Subcutaneous abdominal adipose tissue (tissue), 5 donors: ENCODE data around the gene RFX3.

Experiments used
- H3K27ac ChIP-seq: one replicate; pipeline ENCODE4 v1.7.0; 2013; ENCODE audit warnings: low read depth, mild to moderate bottlenecking, inconsistent platforms, low read length, moderate library complexity
- H3K27me3 ChIP-seq, 5 donors: one replicate each; pipeline ENCODE4 v1.7.0; 2013; ENCODE audit warnings: low read length in 5 of 5, inconsistent platforms in 1 of 5; ENCODE audit not compliant: control insufficient read depth in 5 of 5, insufficient read depth in 4 of 5
- H3K36me3 ChIP-seq, 5 donors: one replicate each; pipeline ENCODE4 v1.7.0; 2013; ENCODE audit warnings: low read length in 5 of 5; ENCODE audit not compliant: control insufficient read depth in 5 of 5, insufficient read depth in 5 of 5
- H3K4me1 ChIP-seq, 5 donors: one replicate each; pipeline ENCODE4 v1.7.0; 2013; ENCODE audit warnings: low read length in 5 of 5, mild to moderate bottlenecking in 3 of 5, moderate library complexity in 1 of 5; ENCODE audit not compliant: control insufficient read depth in 5 of 5, insufficient read depth in 5 of 5
- H3K4me3 ChIP-seq, 5 donors: one replicate each; pipeline ENCODE4 v1.7.0; 2013; ENCODE audit warnings: low read length in 5 of 5, low read depth in 1 of 5
- H3K9ac ChIP-seq, 5 donors: one replicate each; pipeline ENCODE4 v1.7.0; 2013; ENCODE audit warnings: low read length in 5 of 5, mild to moderate bottlenecking in 4 of 5, moderate library complexity in 3 of 5
- H3K9me3 ChIP-seq, 5 donors: one replicate each; pipeline ENCODE4 v1.7.0; 2013; ENCODE audit warnings: low read length in 5 of 5; ENCODE audit not compliant: control insufficient read depth in 5 of 5
- donor health status: healthy.
- donor health status: healthy.
- donor health status: healthy.
- donor health status: healthy.
- donor health status: healthy.

The RFX3 gene

DNA sequence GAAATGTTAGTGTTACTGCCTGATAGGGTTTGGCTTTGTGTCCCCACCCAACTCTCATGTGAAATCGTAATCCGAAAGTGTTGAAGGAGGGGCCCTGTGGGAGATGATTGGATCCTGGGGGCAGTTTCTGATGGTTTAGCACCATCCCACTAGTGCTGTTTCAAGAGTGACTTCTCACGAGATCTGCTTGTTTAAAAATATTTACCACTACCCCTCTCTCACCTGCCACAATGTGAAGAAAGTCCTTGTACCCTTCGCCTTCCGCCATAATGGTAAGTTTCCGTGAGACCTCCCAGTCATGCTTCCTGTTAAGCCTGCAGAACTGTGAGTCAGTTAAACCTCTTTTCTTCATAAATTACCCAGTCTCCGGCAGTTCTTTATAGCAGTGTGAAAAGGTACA is 2.6 kb upstream of the RFX3 start:
- Histone ChIP-seq H3K4me1 (peaks cover 0 to 36% (median 27%) of the 10 kb centered on the region in 5 donors), H3K36me3 (peaks cover 0 to 4% (median 0%) of the 10 kb centered on the region in 5 donors), H3K9me3 (no peaks in the 10 kb centered on the region), H3K4me3 (peak overlapping the region in 3 of 5 donors; percentile 7 to 32 (median 28)), H3K9ac (no peak overlapping the region), H3K27me3 (no peaks in the 10 kb centered on the region), H3K27ac (no peak overlapping the region)

- peaks cover 0 to 36% (median 27%) of the 10 kb centered on the region in 5 donors for H3K4me1 ChIP-seq
- H3K9ac ChIP-seq, result peak overlapping the region; percentile 88 to 100 (median 99)
- H3K36me3 ChIP-seq, result peaks cover 0 to 4% (median 0%) of the 10 kb centered on the region in 5 donors
- H3K4me3 ChIP-seq, result peak overlapping the region; percentile 82 to 100 (median 90)
- H3K27me3 ChIP-seq, result no peaks in the 10 kb centered on the region
- no peaks in the 10 kb centered on the region for H3K9me3 ChIP-seq
- H3K27ac ChIP-seq, result peak overlapping the region; percentile 100
These were observed 1.5 kb upstream of the RFX3 start for GRCh38 chr9:3526997-3527940.

DNA sequence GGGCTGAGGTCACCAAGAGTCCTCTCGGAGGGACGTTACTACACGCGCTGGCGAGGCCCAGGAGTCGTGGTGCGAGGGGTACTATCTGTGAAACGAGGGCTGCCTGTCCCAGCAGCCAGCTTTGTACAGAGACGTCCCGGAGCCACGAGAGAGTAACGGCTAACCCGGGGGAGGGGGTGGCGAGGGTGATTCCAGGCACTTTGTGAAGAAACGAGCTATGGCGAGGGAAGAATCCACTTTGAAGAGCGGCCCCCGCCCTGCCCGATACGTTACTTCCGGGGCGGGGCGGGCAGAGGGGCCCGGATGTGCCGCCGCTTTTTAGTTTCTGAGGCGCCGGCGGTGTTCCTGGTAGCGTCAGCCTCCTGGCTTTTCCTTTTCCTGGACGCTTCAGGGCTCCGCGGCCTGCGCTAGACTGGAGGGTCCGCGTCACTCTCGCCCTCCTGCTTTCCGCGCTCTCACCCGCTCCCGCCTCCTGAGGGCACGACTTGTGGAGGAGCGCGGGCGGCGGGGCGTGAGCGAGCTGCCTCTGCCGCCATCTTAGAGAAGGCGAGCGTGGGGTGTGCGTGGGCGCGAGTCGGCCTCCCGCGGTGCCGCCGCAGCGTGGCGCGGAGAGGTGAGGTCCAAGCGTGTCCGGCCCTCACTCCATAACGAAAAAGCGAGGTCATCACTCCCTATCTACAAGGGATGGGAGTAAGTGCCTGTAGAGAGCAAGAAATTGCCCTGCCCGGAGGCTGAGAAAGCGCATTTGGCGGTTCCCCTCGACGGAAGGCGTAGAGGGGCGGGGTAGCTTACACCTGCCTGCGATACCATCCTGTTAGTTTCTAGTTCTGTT is 580 bp upstream of the RFX3 start:
- peaks cover 0 to 36% (median 27%) of the 10 kb centered on the region in 5 donors for H3K4me1 ChIP-seq
- H3K9me3 ChIP-seq, result no peaks in the 10 kb centered on the region
- peaks cover 0 to 4% (median 0%) of the 10 kb centered on the region in 5 donors for H3K36me3 ChIP-seq
- peak overlapping the region; percentile 100 for H3K27ac ChIP-seq
- peak overlapping the region; percentile 82 to 100 (median 90) for H3K4me3 ChIP-seq
- H3K9ac ChIP-seq, result peak overlapping the region; percentile 98 to 100 (median 99)
- H3K27me3 ChIP-seq, result no peaks in the 10 kb centered on the region

GRCh38 chr9:3525096-3525835 is 535 bp downstream of the RFX3 start:
- peaks cover 0 to 36% (median 27%) of the 10 kb centered on the region in 5 donors for H3K4me1 ChIP-seq
- H3K4me3 ChIP-seq, result peak overlapping the region; percentile 79 to 99 (median 83)
- H3K36me3 ChIP-seq, result no peaks in the 10 kb centered on the region
- peak overlapping the region; percentile 100 for H3K27ac ChIP-seq
- H3K27me3 ChIP-seq, result no peaks in the 10 kb centered on the region
- peak overlapping the region in 4 of 5 donors; percentile 70 to 100 (median 79) for H3K9ac ChIP-seq
- no peaks in the 10 kb centered on the region for H3K9me3 ChIP-seq

DNA sequence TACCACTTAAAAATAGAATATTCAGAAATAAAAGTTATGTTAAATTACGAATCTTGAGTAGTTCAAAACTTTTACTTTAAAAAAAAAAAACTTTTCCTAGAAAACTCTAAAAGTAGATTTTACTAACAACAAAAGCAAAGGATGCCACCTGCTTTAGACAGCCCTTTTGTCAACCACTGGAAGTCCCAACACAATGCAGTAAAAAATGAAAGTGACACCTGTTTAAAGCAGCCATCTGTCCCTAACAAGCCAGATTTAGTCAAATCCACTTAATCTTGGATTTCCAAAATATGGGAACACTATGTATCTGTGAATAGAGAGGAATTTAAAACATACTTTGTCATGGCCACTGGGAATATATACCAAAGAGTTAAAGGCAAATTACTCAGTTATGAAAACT is 3.8 kb downstream of the RFX3 start:
- no peaks in the 10 kb centered on the region for H3K36me3 ChIP-seq
- no peaks in the 10 kb centered on the region for H3K27me3 ChIP-seq
- H3K27ac ChIP-seq, result no peak overlapping the region
- no peaks in the 10 kb centered on the region for H3K9me3 ChIP-seq
- H3K4me3 ChIP-seq, result no peak overlapping the region
- H3K9ac ChIP-seq, result no peak overlapping the region
- peaks cover 0 to 17% (median 11%) of the 10 kb centered on the region in 5 donors for H3K4me1 ChIP-seq

- H3K36me3 ChIP-seq, result no peaks in the 10 kb centered on the region
- no peak overlapping the region for H3K27ac ChIP-seq
- H3K9me3 ChIP-seq, result no peaks in the 10 kb centered on the region
- no peak overlapping the region for H3K4me3 ChIP-seq
- no peak overlapping the region for H3K9ac ChIP-seq
- peaks cover 0 to 19% (median 9%) of the 10 kb centered on the region in 5 donors for H3K4me1 ChIP-seq
- H3K27me3 ChIP-seq, result no peaks in the 10 kb centered on the region
These were observed 5.2 kb downstream of the RFX3 start for GRCh38 chr9:3520564-3520963.

- H3K36me3 ChIP-seq, result no peaks in the 10 kb centered on the region
- H3K9ac ChIP-seq, result no peak overlapping the region
- H3K27ac ChIP-seq, result no peak overlapping the region
- H3K4me1 ChIP-seq, result peaks cover 0 to 6% (median 0%) of the 10 kb centered on the region in 5 donors
- H3K4me3 ChIP-seq, result no peak overlapping the region
- H3K27me3 ChIP-seq, result no peaks in the 10 kb centered on the region
- H3K9me3 ChIP-seq, result no peaks in the 10 kb centered on the region
These were observed 8.3 kb downstream of the RFX3 start for GRCh38 chr9:3517377-3518048.

DNA sequence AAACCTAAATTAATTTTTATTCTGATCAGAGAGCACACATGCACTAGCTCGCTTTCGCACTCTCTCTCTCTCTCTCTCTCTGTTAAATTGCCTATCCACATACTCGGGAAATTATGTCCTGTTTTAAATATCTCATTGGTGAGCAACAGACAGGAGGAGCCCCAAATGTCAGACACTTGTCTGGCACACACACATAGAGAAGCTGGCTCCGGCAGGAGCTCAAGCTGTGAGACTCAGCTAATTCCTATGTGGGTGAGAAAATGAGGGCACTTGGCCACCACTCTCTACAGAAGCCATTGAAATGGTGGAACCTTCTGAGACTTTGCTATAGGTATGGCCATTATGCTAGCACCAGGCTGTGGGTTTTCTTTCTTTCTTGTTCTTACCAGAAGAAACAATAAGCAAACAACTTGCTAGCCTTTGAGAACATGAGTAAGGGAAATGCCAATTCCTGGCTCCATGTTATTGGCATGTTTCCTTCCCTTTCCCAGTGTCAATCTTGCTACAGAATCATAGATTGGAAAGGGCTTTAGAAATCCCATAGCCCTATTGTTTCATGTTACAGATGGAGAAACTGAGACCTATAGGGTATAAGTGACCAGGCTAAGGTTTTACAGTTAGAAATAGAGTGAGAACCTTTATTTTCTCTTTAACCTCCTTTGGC is 9.0 kb downstream of the RFX3 start:
- H3K36me3 ChIP-seq, result no peaks in the 10 kb centered on the region
- no peaks in the 10 kb centered on the region for H3K9me3 ChIP-seq
- no peak overlapping the region for H3K27ac ChIP-seq
- H3K27me3 ChIP-seq, result no peaks in the 10 kb centered on the region
- H3K4me3 ChIP-seq, result no peak overlapping the region
- peaks cover 0 to 6% (median 0%) of the 10 kb centered on the region in 5 donors for H3K4me1 ChIP-seq
- no peak overlapping the region for H3K9ac ChIP-seq

DNA sequence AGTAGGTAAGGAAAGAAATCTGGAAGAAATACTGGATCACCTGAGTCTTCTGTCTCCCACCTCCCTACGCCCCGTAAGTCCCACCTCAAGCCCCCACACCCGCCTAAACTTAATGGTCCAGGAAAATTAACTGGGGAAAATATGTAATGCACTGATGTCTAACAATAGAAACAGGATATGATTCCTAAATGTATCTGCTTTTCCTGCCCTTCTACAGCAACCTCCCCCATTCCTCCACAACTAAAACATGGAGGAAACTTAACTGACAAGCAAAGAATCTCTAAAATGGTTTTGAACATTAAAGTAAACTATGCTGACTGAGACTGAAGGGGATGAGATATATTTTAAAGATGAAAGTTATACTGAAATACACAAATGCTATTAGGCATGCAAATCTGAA is 10.4 kb downstream of the RFX3 start:
- Histone ChIP-seq H3K27ac (no peak overlapping the region), H3K36me3 (no peaks in the 10 kb centered on the region), H3K9ac (no peak overlapping the region), H3K27me3 (no peaks in the 10 kb centered on the region), H3K4me3 (no peak overlapping the region), H3K4me1 (peaks cover 0 to 6% (median 0%) of the 10 kb centered on the region in 5 donors), H3K9me3 (no peaks in the 10 kb centered on the region)
